IPS-15b (cell line): ENCODE measurements around the gene ITPR3.
A peak's percentile ranks its signal among the peaks of the same experiment; 100 is the strongest.

Experiments
- H3K27me3 ChIP-seq: one replicate; pipeline ENCODE4 v1.6.1; 2013; ENCODE audit warnings: low read length; ENCODE audit not compliant: control insufficient read depth, insufficient read depth
- H3K36me3 ChIP-seq: one replicate; pipeline ENCODE4 v1.6.1; 2013; ENCODE audit warnings: low read length; ENCODE audit not compliant: control insufficient read depth, insufficient read depth
- H3K4me1 ChIP-seq: one replicate; pipeline ENCODE4 v1.6.1; 2013; ENCODE audit warnings: mild to moderate bottlenecking, low read length; ENCODE audit not compliant: control insufficient read depth, insufficient read depth
- H3K4me3 ChIP-seq: one replicate; pipeline ENCODE4 v1.5.1; 2013; ENCODE audit warnings: low read depth, low read length
- H3K9ac ChIP-seq: one replicate; pipeline ENCODE4 v1.6.1; 2013; ENCODE audit warnings: low read depth, mild to moderate bottlenecking, low read length
- H3K9me3 ChIP-seq: one replicate; pipeline ENCODE4 v1.6.1; 2013; ENCODE audit warnings: mild to moderate bottlenecking, low read length; ENCODE audit not compliant: control insufficient read depth, insufficient read depth

ITPR3 gene

GRCh38 chr6:33633084-33633461 lies 12.0 kb downstream of the ITPR3 start:
- no peaks in the 10 kb centered on the region for H3K27me3 ChIP-seq
- H3K4me1 ChIP-seq, result peaks cover 19% of the 10 kb centered on the region
- H3K36me3 ChIP-seq, result no peaks in the 10 kb centered on the region
- H3K4me3 ChIP-seq, result peak overlapping the region; percentile 38
- no peaks in the 10 kb centered on the region for H3K9me3 ChIP-seq
- no peak overlapping the region for H3K9ac ChIP-seq

DNA sequence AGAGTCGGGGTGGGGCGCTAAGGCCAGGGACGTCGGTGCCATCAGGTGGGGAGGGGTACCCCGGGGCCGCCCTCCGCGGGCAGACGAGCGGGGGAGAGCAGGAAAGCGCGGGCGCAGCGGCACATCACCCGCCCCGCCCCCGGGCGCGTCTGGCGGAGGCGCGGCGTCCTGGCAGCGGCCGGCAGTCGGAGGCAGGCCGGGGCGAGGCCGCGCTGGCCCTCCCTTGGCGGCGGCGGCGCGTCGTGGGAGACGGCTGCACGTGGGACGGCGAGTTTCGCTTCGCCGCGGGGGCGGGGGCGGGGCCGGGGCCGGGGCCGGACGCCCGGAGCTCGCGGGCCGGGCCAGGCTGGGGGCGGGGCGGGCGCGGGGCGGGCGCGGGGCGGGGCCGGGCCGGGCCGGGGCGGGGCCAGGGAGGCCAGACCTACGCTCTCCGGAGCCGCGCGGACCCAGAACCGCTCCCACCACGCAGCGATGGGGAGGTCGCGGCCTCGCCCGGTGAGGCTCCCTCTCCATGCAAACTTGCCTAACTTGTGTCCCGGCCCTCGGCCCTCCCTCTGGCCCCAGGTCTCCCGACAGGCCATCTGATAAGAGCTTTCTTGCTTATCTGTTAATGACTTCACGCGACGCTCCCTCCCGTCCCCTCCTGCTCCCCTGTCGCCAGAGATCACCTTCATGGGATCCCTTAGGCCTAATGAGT lies 12.5 kb downstream of the ITPR3 start:
- Histone ChIP-seq H3K9me3 (no peaks in the 10 kb centered on the region), H3K27me3 (no peaks in the 10 kb centered on the region), H3K9ac (no peak overlapping the region), H3K4me3 (peak overlapping the region; percentile 87), H3K36me3 (no peaks in the 10 kb centered on the region), H3K4me1 (peaks cover 14% of the 10 kb centered on the region)

DNA sequence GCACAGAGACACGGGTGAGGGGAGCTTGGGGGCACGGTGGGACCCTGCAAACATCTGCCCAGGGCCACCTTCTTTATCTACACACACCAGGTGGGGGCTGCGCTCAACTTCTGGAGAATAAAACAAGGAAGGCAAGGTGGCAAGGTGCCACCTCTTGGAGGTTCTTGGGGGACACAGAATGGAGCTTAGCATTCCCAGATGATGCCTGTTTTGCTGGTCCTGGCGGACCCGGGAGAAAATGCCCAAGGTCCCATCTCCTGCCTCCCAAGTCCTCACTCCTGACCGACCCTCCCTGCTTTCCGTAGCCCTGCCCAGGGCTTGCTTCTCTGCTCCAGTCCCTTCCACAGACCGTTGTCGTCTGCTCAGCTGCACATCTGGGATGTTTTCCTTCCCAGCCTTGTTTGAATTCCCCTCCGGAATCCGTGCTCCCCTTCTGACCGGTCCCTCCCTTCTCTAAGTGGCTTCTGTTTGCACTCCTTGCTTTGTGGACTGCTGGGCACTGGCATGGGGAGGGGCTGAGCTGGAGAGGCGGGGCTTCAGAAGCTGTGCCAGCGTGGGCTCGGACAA lies 13.1 kb downstream of the ITPR3 start:
- Histone ChIP-seq H3K4me3 (peak overlapping the region; percentile 87), H3K9me3 (no peaks in the 10 kb centered on the region), H3K36me3 (no peaks in the 10 kb centered on the region), H3K4me1 (peaks cover 14% of the 10 kb centered on the region), H3K27me3 (no peaks in the 10 kb centered on the region), H3K9ac (no peak overlapping the region)

- no peak overlapping the region for H3K9ac ChIP-seq
Observed at GRCh38 chr6:33634946-33635345, 13.8 kb downstream of the ITPR3 start.

DNA sequence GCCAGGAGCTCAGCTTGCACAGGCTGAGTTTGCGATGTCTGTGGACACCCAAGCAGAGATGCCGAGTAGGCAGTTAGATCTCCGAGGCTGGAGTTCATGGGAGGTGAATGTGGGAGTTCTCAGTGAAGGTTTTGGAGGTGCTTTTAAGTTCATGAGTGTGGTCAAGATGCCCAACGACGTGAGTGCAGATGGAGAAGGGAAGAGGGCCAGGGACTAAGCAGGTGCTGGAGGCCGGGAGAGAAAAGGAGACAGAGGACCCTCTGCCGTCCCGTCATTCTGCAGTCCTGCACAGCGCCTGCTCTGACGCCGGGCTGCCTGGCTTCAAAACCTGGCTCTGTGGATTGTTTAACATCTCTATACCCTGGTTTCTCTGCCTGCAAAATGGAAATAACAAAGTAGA lies 15.5 kb downstream of the ITPR3 start:
- H3K4me3 ChIP-seq, result no peak overlapping the region
- H3K4me1 ChIP-seq, result peaks cover 12% of the 10 kb centered on the region
- no peaks in the 10 kb centered on the region for H3K9me3 ChIP-seq
- no peak overlapping the region for H3K9ac ChIP-seq
- H3K36me3 ChIP-seq, result peaks cover 5% of the 10 kb centered on the region
- H3K27me3 ChIP-seq, result no peaks in the 10 kb centered on the region

More at GRCh38 chr6:33634946-33635345, 13.8 kb downstream of the ITPR3 start:
- Histone ChIP-seq H3K9me3 (no peaks in the 10 kb centered on the region), H3K36me3 (no peaks in the 10 kb centered on the region), H3K4me1 (peaks cover 14% of the 10 kb centered on the region), H3K27me3 (no peaks in the 10 kb centered on the region), H3K4me3 (peak overlapping the region; percentile 87)

DNA sequence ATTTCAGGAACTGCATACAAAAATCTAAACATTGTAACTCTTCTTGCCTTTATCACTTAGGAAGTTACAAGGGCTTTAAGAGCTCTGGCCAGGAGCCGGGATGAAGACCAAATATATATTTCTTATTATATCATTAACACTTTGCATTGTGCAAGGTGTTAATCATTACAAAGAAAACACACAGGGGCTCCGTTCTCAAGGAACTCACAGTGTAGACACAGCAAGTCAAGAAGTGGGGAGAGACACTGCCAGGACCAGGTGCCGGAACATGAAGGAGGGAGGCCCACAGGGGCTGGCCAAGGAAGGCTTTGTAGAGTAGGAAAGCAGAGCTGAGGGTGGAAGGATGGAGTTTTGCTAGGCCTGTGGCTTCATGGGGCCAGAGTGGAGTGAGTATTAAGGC lies 17.4 kb downstream of the ITPR3 start:
- Histone ChIP-seq H3K27me3 (no peaks in the 10 kb centered on the region), H3K36me3 (peaks cover 12% of the 10 kb centered on the region), H3K9me3 (no peaks in the 10 kb centered on the region), H3K4me3 (no peak overlapping the region), H3K4me1 (peaks cover 10% of the 10 kb centered on the region), H3K9ac (no peak overlapping the region)

DNA sequence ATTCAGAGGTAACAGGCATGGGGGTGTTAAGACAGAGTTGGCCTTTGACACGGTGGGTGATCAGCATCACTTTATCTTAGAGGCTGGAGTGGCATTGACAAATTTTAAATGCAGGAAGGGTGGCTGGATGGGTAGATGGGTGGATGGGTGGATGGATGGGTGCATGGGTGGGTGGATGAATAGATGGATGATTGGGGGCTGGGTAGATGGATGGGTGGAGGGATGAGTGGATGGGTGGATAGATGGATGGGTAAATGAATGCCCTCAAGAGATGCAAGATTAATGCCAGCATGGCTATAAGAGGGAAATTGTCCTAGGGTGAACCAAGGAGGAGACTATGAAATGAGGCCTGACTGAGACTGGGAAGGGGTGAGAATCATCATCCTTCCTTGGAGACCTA lies 18.4 kb downstream of the ITPR3 start:
- H3K27me3 ChIP-seq, result no peaks in the 10 kb centered on the region
- H3K9ac ChIP-seq, result no peak overlapping the region
- H3K36me3 ChIP-seq, result peaks cover 14% of the 10 kb centered on the region
- no peaks in the 10 kb centered on the region for H3K9me3 ChIP-seq
- no peak overlapping the region for H3K4me3 ChIP-seq
- peaks cover 8% of the 10 kb centered on the region for H3K4me1 ChIP-seq

DNA sequence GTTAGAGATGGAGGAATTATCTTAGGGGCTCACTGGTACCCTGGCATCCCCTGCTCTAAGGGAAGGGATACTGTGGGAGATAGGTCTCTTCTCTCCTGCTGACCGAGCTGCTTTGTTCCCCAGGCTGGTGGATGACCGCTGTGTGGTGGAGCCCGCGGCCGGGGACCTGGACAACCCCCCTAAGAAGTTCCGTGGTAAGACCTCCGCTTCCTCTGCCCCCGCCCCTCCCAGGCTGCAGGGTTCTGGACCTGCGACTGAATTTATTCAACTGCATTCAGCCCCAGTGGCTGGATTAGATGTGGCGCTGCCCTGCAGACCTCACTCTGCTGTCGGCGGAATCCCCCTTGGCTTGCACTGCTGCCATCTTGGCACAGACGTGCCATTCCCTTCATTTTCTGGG lies 19.2 kb downstream of the ITPR3 start:
- H3K4me1 ChIP-seq, result peaks cover under 1% of the 10 kb centered on the region
- no peak overlapping the region for H3K9ac ChIP-seq
- H3K36me3 ChIP-seq, result peaks cover 14% of the 10 kb centered on the region
- no peak overlapping the region for H3K4me3 ChIP-seq
- H3K27me3 ChIP-seq, result no peaks in the 10 kb centered on the region
- H3K9me3 ChIP-seq, result no peaks in the 10 kb centered on the region

DNA sequence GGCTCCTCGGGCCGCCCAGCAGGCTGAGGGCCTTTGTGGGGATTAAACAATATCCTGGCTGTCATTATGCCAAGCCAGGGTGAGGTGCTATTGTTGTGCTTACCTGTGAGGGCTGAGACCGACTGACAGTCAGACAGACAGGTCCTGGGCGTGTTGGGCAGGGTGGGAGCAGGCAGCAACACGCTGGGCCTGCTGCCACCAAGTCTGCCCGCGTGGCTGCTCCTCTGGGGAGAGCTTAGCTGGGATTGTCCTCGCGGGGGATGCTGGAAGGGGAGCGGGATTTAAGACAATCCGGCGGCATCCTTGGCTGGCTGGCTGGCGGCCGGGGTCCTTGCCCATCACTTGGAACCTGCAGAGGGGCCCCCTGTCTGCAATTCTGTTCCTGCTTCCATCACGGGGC lies 20.0 kb downstream of the ITPR3 start:
- Histone ChIP-seq H3K4me1 (no peaks in the 10 kb centered on the region), H3K4me3 (no peak overlapping the region), H3K36me3 (peaks cover 14% of the 10 kb centered on the region), H3K9ac (no peak overlapping the region), H3K9me3 (no peaks in the 10 kb centered on the region), H3K27me3 (no peaks in the 10 kb centered on the region)

- Histone ChIP-seq H3K9me3 (no peaks in the 10 kb centered on the region), H3K36me3 (peaks cover 14% of the 10 kb centered on the region), H3K4me1 (no peaks in the 10 kb centered on the region), H3K9ac (no peak overlapping the region), H3K4me3 (no peak overlapping the region), H3K27me3 (no peaks in the 10 kb centered on the region)
Observed at GRCh38 chr6:33641602-33642001, 20.5 kb downstream of the ITPR3 start.

DNA sequence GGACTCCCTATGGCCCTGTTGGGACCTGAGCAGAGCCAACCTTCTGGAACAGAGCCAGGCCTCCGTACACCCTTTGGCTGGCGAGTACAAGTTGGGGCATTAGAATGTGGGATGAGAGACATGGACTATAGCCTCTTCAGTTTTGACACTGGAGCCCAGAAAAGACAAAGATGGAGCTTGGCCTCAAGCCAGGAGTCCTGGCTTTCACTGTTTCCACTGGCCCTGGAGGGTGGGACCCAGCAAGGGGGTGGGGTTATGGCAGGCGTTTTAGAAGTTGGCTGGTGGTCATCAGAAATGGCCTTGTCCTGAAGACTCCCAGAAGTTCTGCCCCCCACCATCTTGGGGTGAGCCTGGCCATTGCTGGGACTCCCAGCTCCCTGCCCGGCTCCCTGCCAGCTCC lies 21.8 kb downstream of the ITPR3 start:
- H3K9ac ChIP-seq, result no peak overlapping the region
- peaks cover 14% of the 10 kb centered on the region for H3K36me3 ChIP-seq
- H3K4me3 ChIP-seq, result no peak overlapping the region
- no peaks in the 10 kb centered on the region for H3K9me3 ChIP-seq
- no peaks in the 10 kb centered on the region for H3K4me1 ChIP-seq
- no peaks in the 10 kb centered on the region for H3K27me3 ChIP-seq

- H3K27me3 ChIP-seq, result no peaks in the 10 kb centered on the region
- H3K9me3 ChIP-seq, result no peaks in the 10 kb centered on the region
- no peak overlapping the region for H3K9ac ChIP-seq
- no peaks in the 10 kb centered on the region for H3K4me1 ChIP-seq
- peaks cover 9% of the 10 kb centered on the region for H3K36me3 ChIP-seq
- no peak overlapping the region for H3K4me3 ChIP-seq
Observed at GRCh38 chr6:33651403-33651802, 30.3 kb downstream of the ITPR3 start.
